Measurements from ENCODE around the gene IL12B. TPM values are rescaled to one million over a fixed set of nuclear protein-coding genes. Genes with fewer than 3 reads are reported as not detected.

Gene IL12B
- total RNA-seq, 1 donor from 2014 or later = not detected

DNA sequence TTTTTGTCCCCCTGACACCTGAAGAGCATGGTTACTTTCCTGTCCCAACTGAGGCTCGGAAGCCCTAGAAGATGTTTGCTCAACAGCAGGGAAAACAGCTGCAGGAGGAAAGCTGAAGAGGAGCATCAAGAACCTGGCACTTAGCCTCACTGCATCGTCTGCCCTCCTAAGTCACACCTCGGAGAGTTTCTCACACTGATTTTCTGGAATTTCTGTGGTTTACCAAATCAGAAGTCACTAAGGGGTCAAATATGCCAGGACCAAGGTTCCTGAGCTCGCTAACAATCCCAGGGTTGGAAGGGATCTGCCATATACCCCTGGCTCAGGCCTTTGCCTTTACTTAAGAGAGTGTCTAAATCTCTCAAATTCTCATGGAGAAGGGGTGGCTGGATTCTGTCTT is 5.3 kb downstream of the IL12B start:
- no peak overlapping the region for H3K4me3 ChIP-seq (ENCODE audit: low read depth, low read length)
- H3K27me3 ChIP-seq (ENCODE audit: control insufficient read depth, insufficient read depth, low read length) = no peaks in the 10 kb centered on the region
- no peaks in the 10 kb centered on the region for H3K36me3 ChIP-seq (ENCODE audit: control insufficient read depth, insufficient read depth, low read length)
- TF ChIP-seq, protein P1, sequence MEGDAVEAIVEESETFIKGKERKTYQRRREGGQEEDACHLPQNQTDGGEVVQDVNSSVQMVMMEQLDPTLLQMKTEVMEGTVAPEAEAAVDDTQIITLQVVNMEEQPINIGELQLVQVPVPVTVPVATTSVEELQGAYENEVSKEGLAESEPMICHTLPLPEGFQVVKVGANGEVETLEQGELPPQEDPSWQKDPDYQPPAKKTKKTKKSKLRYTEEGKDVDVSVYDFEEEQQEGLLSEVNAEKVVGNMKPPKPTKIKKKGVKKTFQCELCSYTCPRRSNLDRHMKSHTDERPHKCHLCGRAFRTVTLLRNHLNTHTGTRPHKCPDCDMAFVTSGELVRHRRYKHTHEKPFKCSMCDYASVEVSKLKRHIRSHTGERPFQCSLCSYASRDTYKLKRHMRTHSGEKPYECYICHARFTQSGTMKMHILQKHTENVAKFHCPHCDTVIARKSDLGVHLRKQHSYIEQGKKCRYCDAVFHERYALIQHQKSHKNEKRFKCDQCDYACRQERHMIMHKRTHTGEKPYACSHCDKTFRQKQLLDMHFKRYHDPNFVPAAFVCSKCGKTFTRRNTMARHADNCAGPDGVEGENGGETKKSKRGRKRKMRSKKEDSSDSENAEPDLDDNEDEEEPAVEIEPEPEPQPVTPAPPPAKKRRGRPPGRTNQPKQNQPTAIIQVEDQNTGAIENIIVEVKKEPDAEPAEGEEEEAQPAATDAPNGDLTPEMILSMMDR (IDR thresholded peaks at IDR 0.05; ENCODE audit: insufficient read depth, low read length, poor library complexity, severe bottlenecking) = no peak
- no peak for DNase-seq (ENCODE audit: low read depth)

DNA sequence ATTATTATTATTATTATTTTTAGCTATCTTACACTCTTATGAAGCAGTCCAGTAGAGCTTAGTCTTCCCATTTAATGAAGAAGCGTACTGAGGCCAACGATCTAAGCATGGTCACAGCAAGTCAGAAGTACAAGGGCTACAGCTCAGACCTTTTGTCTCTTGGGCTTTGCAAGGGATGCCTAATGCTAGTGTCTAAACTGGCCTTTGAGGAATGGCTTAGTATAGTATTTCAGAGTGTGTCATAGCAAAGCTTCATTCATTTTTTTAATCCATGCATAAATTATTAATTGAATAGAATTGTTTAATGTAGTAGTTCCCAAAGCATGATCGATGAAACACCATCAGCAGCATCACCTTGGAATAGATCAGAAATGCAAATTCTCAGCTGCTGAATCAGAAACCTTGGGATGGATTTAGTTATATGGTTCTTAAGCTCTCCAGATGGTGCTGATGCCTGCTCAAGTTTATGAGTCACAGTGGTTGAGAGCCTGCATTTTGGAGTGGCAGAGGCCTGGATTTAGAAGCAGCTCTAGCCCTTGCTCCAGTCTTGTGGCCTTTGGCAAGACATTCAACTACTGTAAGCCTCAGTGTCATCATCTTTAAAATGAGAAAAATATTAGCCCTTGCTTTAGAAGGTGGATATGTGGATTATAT is 6.1 kb downstream of the IL12B start:
- Histone ChIP-seq H3K36me3 (ENCODE audit: control insufficient read depth, insufficient read depth, low read length) (no peaks in the 10 kb centered on the region), H3K27me3 (ENCODE audit: control insufficient read depth, insufficient read depth, low read length) (no peaks in the 10 kb centered on the region), H3K4me3 (ENCODE audit: low read depth, low read length) (no peak overlapping the region)
- TF ChIP-seq, protein P1 (IDR thresholded peaks at IDR 0.05; ENCODE audit: insufficient read depth, low read length, poor library complexity, severe bottlenecking) = no peak
- peak; percentile 50 for DNase-seq (ENCODE audit: low read depth)

DNA sequence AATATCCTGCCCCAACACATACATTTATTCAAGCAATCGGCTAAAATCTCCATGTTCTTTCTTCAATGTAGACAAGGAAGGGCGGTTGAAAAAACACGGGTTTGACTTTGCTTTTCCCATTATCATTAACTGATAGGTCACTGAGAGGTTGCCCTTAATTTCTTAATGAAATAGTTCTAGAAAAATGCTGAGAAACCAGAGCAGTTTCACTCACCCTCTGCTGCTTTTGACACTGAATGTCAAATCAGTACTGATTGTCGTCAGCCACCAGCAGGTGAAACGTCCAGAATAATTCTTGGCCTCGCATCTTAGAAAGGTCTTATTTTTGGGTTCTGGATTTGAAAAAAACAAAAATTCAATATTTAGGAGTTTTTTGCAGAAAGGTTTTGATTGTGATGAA is 8.1 kb downstream of the IL12B start:
- TF ChIP-seq, protein P1 (IDR thresholded peaks at IDR 0.05; ENCODE audit: insufficient read depth, low read length, poor library complexity, severe bottlenecking) = no peak
- DNase-seq (ENCODE audit: low read depth) = no peak
- Histone ChIP-seq H3K27me3 (ENCODE audit: control insufficient read depth, insufficient read depth, low read length) (no peaks in the 10 kb centered on the region), H3K36me3 (ENCODE audit: control insufficient read depth, insufficient read depth, low read length) (no peaks in the 10 kb centered on the region), H3K4me3 (ENCODE audit: low read depth, low read length) (no peak overlapping the region)

DNA sequence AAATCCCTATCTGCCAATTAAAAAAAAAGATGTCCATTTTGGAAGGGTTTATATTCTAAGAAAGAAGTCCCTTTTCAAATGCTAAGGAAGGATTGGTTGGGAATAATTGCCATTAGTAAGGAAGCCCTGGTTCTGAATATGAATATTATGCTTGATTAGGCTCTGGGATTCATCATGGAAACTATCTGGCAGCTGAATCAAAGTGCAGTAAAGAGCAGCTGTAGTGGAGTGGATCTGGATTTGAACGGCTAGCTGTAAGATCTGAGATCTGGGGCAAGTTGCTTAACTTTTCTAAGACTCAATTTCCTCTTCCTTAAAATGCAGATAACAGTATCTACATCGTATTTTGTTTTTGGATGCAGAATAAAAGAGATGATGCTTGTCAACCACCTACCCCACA is 10.5 kb downstream of the IL12B start:
- Histone ChIP-seq H3K27me3 (ENCODE audit: control insufficient read depth, insufficient read depth, low read length) (no peaks in the 10 kb centered on the region), H3K4me3 (ENCODE audit: low read depth, low read length) (no peak overlapping the region), H3K36me3 (ENCODE audit: control insufficient read depth, insufficient read depth, low read length) (no peaks in the 10 kb centered on the region)
- DNase-seq (ENCODE audit: low read depth) = no peak
- TF ChIP-seq, protein P1 (IDR thresholded peaks at IDR 0.05; ENCODE audit: insufficient read depth, low read length, poor library complexity, severe bottlenecking) = no peak

DNA sequence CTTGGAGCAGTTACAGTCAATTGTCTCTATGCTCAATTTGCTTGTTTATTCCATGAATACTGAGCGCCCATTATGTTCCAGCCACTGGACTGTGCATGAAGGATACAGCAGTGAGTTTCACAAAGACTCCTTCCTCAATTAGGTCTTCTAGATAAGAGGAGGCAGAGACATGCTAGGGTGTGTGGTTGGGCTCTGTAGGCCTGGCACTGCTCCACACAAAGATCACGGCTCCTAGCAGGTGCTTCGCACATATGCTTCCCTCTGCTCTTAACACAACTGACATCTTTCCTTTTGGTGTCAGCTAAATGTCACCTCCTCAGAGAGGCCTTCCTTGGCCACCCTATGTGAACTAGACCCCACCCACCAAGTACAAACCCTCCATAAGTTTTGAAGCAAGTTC is 10.9 kb downstream of the IL12B start:
- Histone ChIP-seq H3K4me3 (ENCODE audit: low read depth, low read length) (no peak overlapping the region), H3K27me3 (ENCODE audit: control insufficient read depth, insufficient read depth, low read length) (no peaks in the 10 kb centered on the region), H3K36me3 (ENCODE audit: control insufficient read depth, insufficient read depth, low read length) (no peaks in the 10 kb centered on the region)
- TF ChIP-seq, protein P1 (IDR thresholded peaks at IDR 0.05; ENCODE audit: insufficient read depth, low read length, poor library complexity, severe bottlenecking) = no peak
- DNase-seq (ENCODE audit: low read depth) = no peak

DNA sequence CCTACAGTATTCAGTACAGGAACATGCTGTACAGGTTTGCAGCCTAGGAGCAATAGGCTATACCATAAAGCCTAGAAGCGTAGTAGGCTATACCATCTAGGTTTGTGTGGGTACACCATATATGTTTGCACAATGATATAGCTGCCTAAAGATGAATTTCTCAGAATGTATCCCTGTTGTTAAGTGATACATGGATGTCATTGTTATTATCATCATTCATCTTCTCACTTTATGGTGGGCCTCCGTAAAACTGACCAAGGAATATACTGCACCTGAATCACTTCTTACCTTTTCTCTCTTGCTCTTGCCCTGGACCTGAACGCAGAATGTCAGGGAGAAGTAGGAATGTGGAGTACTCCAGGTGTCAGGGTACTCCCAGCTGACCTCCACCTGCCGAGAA is 11.8 kb downstream of the IL12B start:
- Histone ChIP-seq H3K36me3 (ENCODE audit: control insufficient read depth, insufficient read depth, low read length) (no peaks in the 10 kb centered on the region), H3K27me3 (ENCODE audit: control insufficient read depth, insufficient read depth, low read length) (no peaks in the 10 kb centered on the region), H3K4me3 (ENCODE audit: low read depth, low read length) (no peak overlapping the region)
- TF ChIP-seq, protein P1 (IDR thresholded peaks at IDR 0.05; ENCODE audit: insufficient read depth, low read length, poor library complexity, severe bottlenecking) = no peak
- DNase-seq (ENCODE audit: low read depth) = no peak

Data from kidney epithelial cell (primary cell).